T-cell (primary cell): ENCODE results near the gene KRT17. TPM values are rescaled to one million over a fixed set of nuclear protein-coding genes. Genes with fewer than 3 reads are reported as not detected.
"Not testable (repeated sequence)": the region's sequence is repeated elsewhere in the genome, so short reads cannot be mapped to it uniquely, and the experiment has no call there.

Source experiments
- ATAC-seq, 4 experiments: fragments of 200-7000 bp in 3 of 4; fragments of 150-1000 bp in 1 of 4; cut with Tn5 transposase; replicated peaks in 1 of 4; 1 replicate in 3 of 4; 2 replicates in 1 of 4; pipeline ENCODE4 v1.10.0; 2021; ENCODE audit warnings: moderate library complexity in 3 of 4, mild to moderate bottlenecking in 2 of 4, moderate number of reproducible peaks in 1 of 4
- CTCF ChIA-PET, 2 donors: fragments of 300-600 bp; sonication (Branson Sonifier 250); formaldehyde crosslinking; loops; one replicate each; lab custom pipeline; 2022; ENCODE audit warnings: antibody characterized with exemption in 2 of 2; lab: Charles Lee
- POLR2A ChIA-PET, 2 donors: fragments of 300-600 bp; sonication (Branson Sonifier 250); formaldehyde crosslinking; loops; one replicate each; lab custom pipeline; 2022; ENCODE audit warnings: antibody characterized with exemption in 2 of 2; lab: Charles Lee
- DNase-seq, 35 experiments: peaks; one replicate each; pipeline versions ENCODE4 v3.0.0 to v3.0.0-alpha.2; 2013 to 2023
- H3K27ac ChIP-seq: one replicate; pipeline ENCODE4 v1.5.1; 2013; ENCODE audit warnings: low read length
- H3K27me3 ChIP-seq, 2 experiments: replicated peaks in 1 of 2; 1 replicate in 1 of 2; 2 replicates in 1 of 2; pipeline versions ENCODE4 v1.6.1 to v1.7.0; 2013; ENCODE audit warnings: low read length in 1 of 2, mixed read lengths in 1 of 2; ENCODE audit not compliant: control insufficient read depth in 2 of 2, insufficient read depth in 2 of 2; ENCODE audit errors: extremely low read depth in 1 of 2
- H3K36me3 ChIP-seq, 2 donors: 1 replicate in 1 of 2; 2 replicates in 1 of 2; pipeline versions ENCODE4 v1.6.1 to v1.7.0; 2013; ENCODE audit warnings: low read length in 1 of 2; ENCODE audit not compliant: control insufficient read depth in 2 of 2, insufficient read depth in 1 of 2; ENCODE audit errors: extremely low read depth in 1 of 2
- H3K4me1 ChIP-seq, 2 experiments: 1 replicate in 1 of 2; 2 replicates in 1 of 2; pipeline versions ENCODE4 v1.6.1 to v1.7.0; 2013; ENCODE audit warnings: low read length in 2 of 2, mixed read lengths in 1 of 2; ENCODE audit not compliant: insufficient read depth in 2 of 2, control insufficient read depth in 1 of 2; ENCODE audit errors: extremely low read depth in 1 of 2
- H3K4me3 ChIP-seq, 2 donors: 1 replicate in 1 of 2; 2 replicates in 1 of 2; pipeline versions ENCODE4 v1.5.1 to v1.7.0; 2013; ENCODE audit warnings: mild to moderate bottlenecking in 2 of 2, low read length in 1 of 2, moderate library complexity in 1 of 2; ENCODE audit not compliant: control insufficient read depth in 1 of 2; ENCODE audit errors: extremely low read depth in 1 of 2
- H3K9me3 ChIP-seq: 2 replicates; pipeline ENCODE4 v1.7.0; 2013
- H3K27ac Mint-ChIP-seq, 2 donors: one replicate each; pipeline ENCODE4 v1.8.0; 2020 to 2021; ENCODE audit warnings: mild to moderate bottlenecking in 2 of 2, mixed read lengths in 2 of 2
- H3K27me3 Mint-ChIP-seq, 2 donors: one replicate each; pipeline ENCODE4 v1.8.0; 2021 to 2022; ENCODE audit warnings: mixed read lengths in 2 of 2
- H3K36me3 Mint-ChIP-seq: one replicate; pipeline ENCODE4 v1.8.0; 2021; ENCODE audit warnings: mixed read lengths
- H3K4me1 Mint-ChIP-seq, 3 donors: one replicate each; pipeline ENCODE4 v1.8.0; 2020 to 2022; ENCODE audit warnings: mixed read lengths in 3 of 3, mild to moderate bottlenecking in 1 of 3
- H3K4me3 Mint-ChIP-seq, 3 donors: one replicate each; pipeline ENCODE4 v1.8.0; 2020 to 2022; ENCODE audit warnings: mild to moderate bottlenecking in 3 of 3, mixed read lengths in 3 of 3, moderate library complexity in 3 of 3
- H3K9me3 Mint-ChIP-seq, 3 donors: one replicate each; pipeline ENCODE4 v1.8.0; 2020 to 2022; ENCODE audit warnings: mixed read lengths in 3 of 3
- WGBS: methylation state at CpG from one replicate; pipeline ENCODE4 v1.1.5; 2013; ENCODE audit warnings: missing lambda C conversion rate; ENCODE audit not compliant: insufficient coverage; 5-methylcytosine and 5-hydroxymethylcytosine counted together
- total RNA-seq, 35 experiments: library from RNA in 6 of 35; stranded (reverse) in 6 of 35; fragments of 120-200 nt in 1 of 35; gene quantifications; one replicate each; pipeline versions ENCODE4 v1.2.1 to v1.2.4 and lab custom pipeline; 2013 to 2026

KRT17 gene
- total RNA-seq, 5 donors from 2014 or later (not counting 1 experiment from before 2014, with no cell fraction given): not detected

- Histone ChIP-seq H3K36me3 (no peaks in the 10 kb centered on the region), H3K27me3 (peaks cover 0 to 20% of the 10 kb centered on the region in 2 experiments), H3K27ac (no peak overlapping the region), H3K4me3 (no peak overlapping the region), H3K9me3 (no peaks in the 10 kb centered on the region), H3K4me1 (no peaks in the 10 kb centered on the region)
- H3K27me3 Mint-ChIP-seq: peaks cover 0 to 9% of the 10 kb centered on the region in 2 donors
- H3K27ac Mint-ChIP-seq: no peak overlapping the region
- H3K36me3 Mint-ChIP-seq: no peaks in the 10 kb centered on the region
- ChIA-PET POLR2A (no interaction called here), CTCF (no interaction called here)
- WGBS: 89% methylated on average over 7 of the region's 15 CpGs
- DNase-seq (no peak), ATAC-seq (no peak)
- no peak overlapping the region for H3K4me3 Mint-ChIP-seq
- no peaks in the 10 kb centered on the region for H3K4me1 Mint-ChIP-seq
- no peaks in the 10 kb centered on the region for H3K9me3 Mint-ChIP-seq
These were observed 7.5 kb upstream of the KRT17 start for GRCh38 chr17:41631898-41632285.

- WGBS: 87% methylated on average over 6 of the region's 8 CpGs
- ATAC-seq: no peak
- Histone ChIP-seq H3K27ac (no peak overlapping the region), H3K4me1 (no peaks in the 10 kb centered on the region), H3K4me3 (no peak overlapping the region), H3K36me3 (no peaks in the 10 kb centered on the region), H3K9me3 (no peaks in the 10 kb centered on the region), H3K27me3 (peaks cover 0 to 16% of the 10 kb centered on the region in 2 experiments)
- ChIA-PET POLR2A (no interaction called here), CTCF (no interaction called here)
- no peaks in the 10 kb centered on the region for H3K9me3 Mint-ChIP-seq
- no peak overlapping the region for H3K27ac Mint-ChIP-seq
- DNase-seq: no peak
- H3K36me3 Mint-ChIP-seq: no peaks in the 10 kb centered on the region
- no peaks in the 10 kb centered on the region for H3K4me1 Mint-ChIP-seq
- no peak overlapping the region for H3K4me3 Mint-ChIP-seq
- H3K27me3 Mint-ChIP-seq: peaks cover 0 to 9% of the 10 kb centered on the region in 2 donors
These were observed 6.9 kb upstream of the KRT17 start for GRCh38 chr17:41631025-41631897.

GRCh38 chr17:41629826-41630670 is 5.7 kb upstream of the KRT17 start:
- no peaks in the 10 kb centered on the region for H3K9me3 Mint-ChIP-seq
- no peaks in the 10 kb centered on the region for H3K36me3 Mint-ChIP-seq
- Histone ChIP-seq H3K4me1 (no peaks in the 10 kb centered on the region), H3K9me3 (no peaks in the 10 kb centered on the region), H3K36me3 (no peaks in the 10 kb centered on the region), H3K27me3 (peaks cover 0 to 15% of the 10 kb centered on the region in 2 experiments), H3K27ac (no peak overlapping the region), H3K4me3 (no peak overlapping the region)
- no peak for ATAC-seq
- H3K4me1 Mint-ChIP-seq: no peaks in the 10 kb centered on the region
- H3K27ac Mint-ChIP-seq: no peak overlapping the region
- peaks cover 0 to 14% of the 10 kb centered on the region in 2 donors for H3K27me3 Mint-ChIP-seq
- H3K4me3 Mint-ChIP-seq: no peak overlapping the region
- DNase-seq: no peak
- POLR2A ChIA-PET: interaction anchor here in 1 of 2 donors (0.5 kb wide), 1 partner anchor 848 kb away, joined by 3 read pairs; the partner anchor contains the start of gene KRT27
- 78% methylated on average over 10 of the region's 13 CpGs for WGBS
- CTCF ChIA-PET: no interaction called here

GRCh38 chr17:41629316-41629715 is 4.9 kb upstream of the KRT17 start:
- Histone ChIP-seq H3K4me1 (no peaks in the 10 kb centered on the region), H3K27ac (no peak overlapping the region), H3K36me3 (no peaks in the 10 kb centered on the region), H3K4me3 (no peak overlapping the region), H3K27me3 (peaks cover 0 to 20% of the 10 kb centered on the region in 2 experiments), H3K9me3 (no peaks in the 10 kb centered on the region)
- ChIA-PET POLR2A (no interaction called here), CTCF (no interaction called here)
- H3K9me3 Mint-ChIP-seq: no peaks in the 10 kb centered on the region
- ATAC-seq (no peak), DNase-seq (no peak)
- no peaks in the 10 kb centered on the region for H3K36me3 Mint-ChIP-seq
- 84% methylated on average over 7 of the region's 10 CpGs for WGBS
- H3K27ac Mint-ChIP-seq: no peak overlapping the region
- no peak overlapping the region for H3K4me3 Mint-ChIP-seq
- no peaks in the 10 kb centered on the region for H3K4me1 Mint-ChIP-seq
- H3K27me3 Mint-ChIP-seq: peaks cover 0 to 16% of the 10 kb centered on the region in 2 donors

- H3K4me1 Mint-ChIP-seq, H3K9me3 ChIP-seq, CTCF ChIA-PET, H3K27ac ChIP-seq, ATAC-seq, POLR2A ChIA-PET, H3K9me3 Mint-ChIP-seq, H3K4me3 ChIP-seq, DNase-seq, H3K36me3 Mint-ChIP-seq, H3K36me3 ChIP-seq, H3K4me3 Mint-ChIP-seq, H3K27ac Mint-ChIP-seq, H3K4me1 ChIP-seq: not testable (repeated sequence)
- WGBS: 82% methylated on average over 3 of the region's 11 CpGs
- peaks cover 0 to 20% of the 10 kb centered on the region in 2 experiments for H3K27me3 ChIP-seq
- peaks cover 0 to 16% of the 10 kb centered on the region in 2 donors for H3K27me3 Mint-ChIP-seq
These were observed 4.4 kb upstream of the KRT17 start for GRCh38 chr17:41628621-41629255.

GRCh38 chr17:41628073-41628370 is 3.6 kb upstream of the KRT17 start:
- peaks cover 0 to 16% of the 10 kb centered on the region in 2 donors for H3K27me3 Mint-ChIP-seq
- H3K9me3 Mint-ChIP-seq, H3K4me1 Mint-ChIP-seq, H3K27ac Mint-ChIP-seq, ATAC-seq, H3K4me3 Mint-ChIP-seq, H3K4me3 ChIP-seq, H3K4me1 ChIP-seq, H3K27ac ChIP-seq, H3K9me3 ChIP-seq, DNase-seq, POLR2A ChIA-PET, CTCF ChIA-PET, H3K36me3 Mint-ChIP-seq, H3K36me3 ChIP-seq: not testable (repeated sequence)
- H3K27me3 ChIP-seq: peaks cover 0 to 24% of the 10 kb centered on the region in 2 experiments
- no CpG with 5 or more reads among the region's 1 CpG for WGBS
